SK-N-SH treated with all-trans-retinoic acid at 6 μM for 48 hours (cell line): ENCODE data around the gene C1orf198.

Experiments used
- ARNTL ChIP-seq: fragments of 450-650 bp; formaldehyde crosslinking; IDR thresholded peaks from 2 replicates; pipeline ENCODE4 v1.5.0; 2020; ENCODE audit warnings: low read depth, mild to moderate bottlenecking, moderate library complexity, borderline replicate concordance
- BACH2 ChIP-seq: fragments of 250-450 bp; sonication (Bioruptor Pico); IDR thresholded peaks from 2 replicates; pipeline ENCODE4 v1.9.0; 2021; ENCODE audit warnings: mild to moderate bottlenecking, borderline replicate concordance
- OSR1 ChIP-seq: fragments of 250-450 bp; sonication (Bioruptor Pico); IDR thresholded peaks from 2 replicates; pipeline ENCODE4 v1.8.0; 2022; ENCODE audit warnings: moderate library complexity, mild to moderate bottlenecking, inconsistent platforms
- PPARA ChIP-seq: fragments of 250-450 bp; sonication (Bioruptor Pico); IDR thresholded peaks from 2 replicates; pipeline ENCODE4 v1.5.0; 2020; ENCODE audit warnings: mild to moderate bottlenecking, borderline replicate concordance
- SNAI2 ChIP-seq: fragments of 250-450 bp; sonication (Bioruptor Pico); IDR thresholded peaks from 2 replicates; pipeline ENCODE4 v1.5.0; 2020; ENCODE audit warnings: mild to moderate bottlenecking, moderate library complexity
- ZFP3 ChIP-seq: fragments of 250-450 bp; sonication (Bioruptor Pico); IDR thresholded peaks from 2 replicates; pipeline ENCODE4 v1.5.0; 2020; ENCODE audit warnings: mild to moderate bottlenecking, moderate library complexity
- ZNF565 ChIP-seq: fragments of 450-650 bp; formaldehyde crosslinking; conservative IDR thresholded peaks from 2 replicates; pipeline ENCODE4 v1.5.0; 2020; ENCODE audit warnings: low read depth, mild to moderate bottlenecking, moderate library complexity
- TF ChIP-seq, protein P1 (sequence below): fragments of 250-450 bp; sonication (Bioruptor Pico); IDR thresholded peaks from 2 replicates; pipeline ENCODE4 v1.5.1; 2021; ENCODE audit warnings: mild to moderate bottlenecking, moderate library complexity
- TF ChIP-seq, protein P2 (sequence below): fragments of 250-450 bp; sonication (Bioruptor Pico); IDR thresholded peaks from 2 replicates; pipeline ENCODE4 v1.5.0; 2020; ENCODE audit warnings: mild to moderate bottlenecking, moderate library complexity

DNA sequence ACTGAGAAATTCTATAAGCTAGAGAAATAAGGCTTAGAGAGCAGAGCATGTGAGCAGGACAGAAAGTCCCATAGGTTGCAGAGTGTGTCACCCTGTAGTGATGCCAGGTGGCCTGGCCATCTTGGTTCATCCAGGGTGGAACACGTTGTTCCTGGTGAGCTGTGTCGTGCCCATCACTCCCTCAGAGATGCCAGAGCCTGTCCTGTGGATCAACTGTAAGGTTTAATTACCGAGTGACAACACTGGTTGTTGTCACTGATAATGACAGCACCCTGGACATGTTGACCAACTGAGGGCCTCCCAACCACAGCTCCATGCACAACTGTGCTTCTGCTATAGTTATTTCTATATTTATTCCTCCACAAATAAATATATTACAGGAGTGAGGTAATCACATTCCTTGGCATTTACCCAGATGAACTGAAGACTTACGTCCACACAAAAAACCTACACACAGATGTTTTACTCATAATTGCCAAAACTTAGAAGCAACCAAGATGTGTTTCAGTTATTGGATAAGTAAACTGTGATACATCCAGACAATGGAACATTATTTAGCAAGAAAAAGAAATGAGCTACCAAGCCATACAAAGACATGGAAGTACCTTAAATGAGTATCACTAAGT lies 6.2 kb downstream of the C1orf198 start:
- no peak for TF ChIP-seq PPARA (CRISPR knock-in tag)
- TF ChIP-seq ZFP3 (CRISPR knock-in tag), result no peak
- no peak for TF ChIP-seq BACH2 (CRISPR knock-in tag)
- TF ChIP-seq SNAI2 (CRISPR knock-in tag), result no peak
- no peak for TF ChIP-seq OSR1 (CRISPR knock-in tag)
- TF ChIP-seq ARNTL, result no peak
- no peak for TF ChIP-seq ZNF565
- TF ChIP-seq, protein P1, sequence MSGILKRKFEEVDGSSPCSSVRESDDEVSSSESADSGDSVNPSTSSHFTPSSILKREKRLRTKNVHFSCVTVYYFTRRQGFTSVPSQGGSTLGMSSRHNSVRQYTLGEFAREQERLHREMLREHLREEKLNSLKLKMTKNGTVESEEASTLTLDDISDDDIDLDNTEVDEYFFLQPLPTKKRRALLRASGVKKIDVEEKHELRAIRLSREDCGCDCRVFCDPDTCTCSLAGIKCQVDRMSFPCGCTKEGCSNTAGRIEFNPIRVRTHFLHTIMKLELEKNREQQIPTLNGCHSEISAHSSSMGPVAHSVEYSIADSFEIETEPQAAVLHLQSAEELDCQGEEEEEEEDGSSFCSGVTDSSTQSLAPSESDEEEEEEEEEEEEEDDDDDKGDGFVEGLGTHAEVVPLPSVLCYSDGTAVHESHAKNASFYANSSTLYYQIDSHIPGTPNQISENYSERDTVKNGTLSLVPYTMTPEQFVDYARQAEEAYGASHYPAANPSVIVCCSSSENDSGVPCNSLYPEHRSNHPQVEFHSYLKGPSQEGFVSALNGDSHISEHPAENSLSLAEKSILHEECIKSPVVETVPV, result no peak
- TF ChIP-seq, protein P2, sequence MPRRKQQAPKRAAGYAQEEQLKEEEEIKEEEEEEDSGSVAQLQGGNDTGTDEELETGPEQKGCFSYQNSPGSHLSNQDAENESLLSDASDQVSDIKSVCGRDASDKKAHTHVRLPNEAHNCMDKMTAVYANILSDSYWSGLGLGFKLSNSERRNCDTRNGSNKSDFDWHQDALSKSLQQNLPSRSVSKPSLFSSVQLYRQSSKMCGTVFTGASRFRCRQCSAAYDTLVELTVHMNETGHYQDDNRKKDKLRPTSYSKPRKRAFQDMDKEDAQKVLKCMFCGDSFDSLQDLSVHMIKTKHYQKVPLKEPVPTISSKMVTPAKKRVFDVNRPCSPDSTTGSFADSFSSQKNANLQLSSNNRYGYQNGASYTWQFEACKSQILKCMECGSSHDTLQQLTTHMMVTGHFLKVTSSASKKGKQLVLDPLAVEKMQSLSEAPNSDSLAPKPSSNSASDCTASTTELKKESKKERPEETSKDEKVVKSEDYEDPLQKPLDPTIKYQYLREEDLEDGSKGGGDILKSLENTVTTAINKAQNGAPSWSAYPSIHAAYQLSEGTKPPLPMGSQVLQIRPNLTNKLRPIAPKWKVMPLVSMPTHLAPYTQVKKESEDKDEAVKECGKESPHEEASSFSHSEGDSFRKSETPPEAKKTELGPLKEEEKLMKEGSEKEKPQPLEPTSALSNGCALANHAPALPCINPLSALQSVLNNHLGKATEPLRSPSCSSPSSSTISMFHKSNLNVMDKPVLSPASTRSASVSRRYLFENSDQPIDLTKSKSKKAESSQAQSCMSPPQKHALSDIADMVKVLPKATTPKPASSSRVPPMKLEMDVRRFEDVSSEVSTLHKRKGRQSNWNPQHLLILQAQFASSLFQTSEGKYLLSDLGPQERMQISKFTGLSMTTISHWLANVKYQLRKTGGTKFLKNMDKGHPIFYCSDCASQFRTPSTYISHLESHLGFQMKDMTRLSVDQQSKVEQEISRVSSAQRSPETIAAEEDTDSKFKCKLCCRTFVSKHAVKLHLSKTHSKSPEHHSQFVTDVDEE (CRISPR knock-in tag), result no peak
